ENCODE measurements around the gene TMEM147. TPM values are rescaled to one million over a fixed set of nuclear protein-coding genes. Genes with fewer than 3 reads are reported as not detected.

Gene TMEM147
- total and polyA plus RNA-seq, 10 of the 15 experiments (the other 5 are each of a cell fraction or from before 2014, with no cell fraction given), result 53.4 to 145 (median 79.3) TPM

DNA sequence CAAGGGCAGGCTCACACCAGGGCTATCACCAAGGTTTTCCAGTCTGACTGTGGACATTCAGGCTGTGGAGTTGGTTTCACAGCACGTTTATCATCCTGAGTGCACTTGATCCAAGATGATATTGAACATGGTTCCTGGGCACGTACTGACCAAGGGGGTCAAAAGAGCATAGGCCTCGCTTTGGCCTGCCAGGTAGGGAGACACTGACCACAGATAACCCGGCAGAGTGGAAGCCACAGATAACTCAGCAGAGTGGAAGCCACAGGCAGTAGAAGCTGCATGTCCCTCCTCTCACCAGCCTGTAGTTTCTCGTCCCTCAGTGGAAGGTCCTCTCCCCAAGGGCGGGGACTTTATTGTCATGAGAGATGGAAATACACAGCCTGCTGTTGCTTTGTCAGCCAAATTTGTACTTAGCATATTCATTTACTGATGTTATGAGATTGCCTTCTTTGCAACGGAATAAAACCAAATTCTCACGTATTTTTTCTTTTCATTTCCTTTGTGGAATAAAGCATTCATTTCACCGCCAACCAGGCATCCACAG, 46.4 kb upstream of the TMEM147 start:
- FAIRE-seq (no peak), ATAC-seq (no peak), DNase-seq (ENCODE audit: low read depth, low spot score) (no peak)
- Histone ChIP-seq H3K27ac (ENCODE audit: control insufficient read depth, insufficient read depth) (no peak overlapping the region), H3K4me2 (ENCODE audit: control insufficient read depth, insufficient read depth) (no peak overlapping the region), H4K20me1 (ENCODE audit: control insufficient read depth, insufficient read depth) (no peaks in the 10 kb centered on the region), H3K4me3 (no peak overlapping the region), H3K36me3 (ENCODE audit: control insufficient read depth in 2 of 2, insufficient read depth in 2 of 2, low read length in 1 of 2) (no peaks in the 10 kb centered on the region), H3K9me3 (replicated peaks; ENCODE audit: control insufficient read depth, insufficient read depth, low read length) (no peaks in the 10 kb centered on the region), H3K79me2 (ENCODE audit: control insufficient read depth, insufficient read depth, low read length) (no peaks in the 10 kb centered on the region), H3K9ac (ENCODE audit: control insufficient read depth, insufficient read depth, low read length) (no peak overlapping the region), H2AFZ (ENCODE audit: control insufficient read depth, low read depth, low read length) (no peak overlapping the region), H3K4me1 (ENCODE audit: control insufficient read depth, insufficient read depth, low read length) (peaks cover 13% of the 10 kb centered on the region), H3K27me3 (replicated peaks in 1 of 2; ENCODE audit: control insufficient read depth in 2 of 2, insufficient read depth in 2 of 2, low read length in 1 of 2) (no peaks in the 10 kb centered on the region)
- SMC1A ChIA-PET (ENCODE audit: uncharacterized antibody, unreplicated experiment), result no interaction called here
- TF ChIP-seq FOXM1 (IDR thresholded peaks at IDR 0.05; ENCODE audit: low read depth, low read length) (no peak), ZNF622 (IDR thresholded peaks at IDR 0.05) (no peak), TAF1 (IDR thresholded peaks at IDR 0.05; ENCODE audit: borderline replicate concordance, low read depth, low read length) (no peak), RB1 (IDR thresholded peaks at IDR 0.05; ENCODE audit: borderline replicate concordance) (no peak), ZBTB11 (CRISPR knock-in tag; IDR thresholded peaks at IDR 0.05) (no peak), MYC (IDR thresholded peaks at IDR 0.05; ENCODE audit: insufficient read depth, insufficient read length, insufficient replicate concordance, low read length, severe bottlenecking) (no peak), TCF12 (IDR thresholded peaks at IDR 0.05; ENCODE audit: low read depth, low read length) (no peak), NFXL1 (IDR thresholded peaks at IDR 0.05; ENCODE audit: borderline replicate concordance) (no peak), RFX5 (IDR thresholded peaks at IDR 0.05; ENCODE audit: low read depth, low read length) (no peak), EZH2 (IDR thresholded peaks at IDR 0.05; ENCODE audit: borderline replicate concordance, control insufficient read depth, low read depth, low read length) (no peak), BRCA1 (IDR thresholded peaks at IDR 0.05; ENCODE audit: low read depth, low read length) (no peak)
- TF ChIP-seq, protein P1, sequence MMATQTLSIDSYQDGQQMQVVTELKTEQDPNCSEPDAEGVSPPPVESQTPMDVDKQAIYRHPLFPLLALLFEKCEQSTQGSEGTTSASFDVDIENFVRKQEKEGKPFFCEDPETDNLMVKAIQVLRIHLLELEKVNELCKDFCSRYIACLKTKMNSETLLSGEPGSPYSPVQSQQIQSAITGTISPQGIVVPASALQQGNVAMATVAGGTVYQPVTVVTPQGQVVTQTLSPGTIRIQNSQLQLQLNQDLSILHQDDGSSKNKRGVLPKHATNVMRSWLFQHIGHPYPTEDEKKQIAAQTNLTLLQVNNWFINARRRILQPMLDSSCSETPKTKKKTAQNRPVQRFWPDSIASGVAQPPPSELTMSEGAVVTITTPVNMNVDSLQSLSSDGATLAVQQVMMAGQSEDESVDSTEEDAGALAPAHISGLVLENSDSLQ (IDR thresholded peaks at IDR 0.05), result no peak
- TF ChIP-seq, protein P2, sequence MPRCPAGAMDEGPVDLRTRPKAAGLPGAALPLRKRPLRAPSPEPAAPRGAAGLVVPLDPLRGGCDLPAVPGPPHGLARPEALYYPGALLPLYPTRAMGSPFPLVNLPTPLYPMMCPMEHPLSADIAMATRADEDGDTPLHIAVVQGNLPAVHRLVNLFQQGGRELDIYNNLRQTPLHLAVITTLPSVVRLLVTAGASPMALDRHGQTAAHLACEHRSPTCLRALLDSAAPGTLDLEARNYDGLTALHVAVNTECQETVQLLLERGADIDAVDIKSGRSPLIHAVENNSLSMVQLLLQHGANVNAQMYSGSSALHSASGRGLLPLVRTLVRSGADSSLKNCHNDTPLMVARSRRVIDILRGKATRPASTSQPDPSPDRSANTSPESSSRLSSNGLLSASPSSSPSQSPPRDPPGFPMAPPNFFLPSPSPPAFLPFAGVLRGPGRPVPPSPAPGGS (IDR thresholded peaks at IDR 0.05; ENCODE audit: borderline replicate concordance, insufficient read depth, low read depth, low read length, poor library complexity, severe bottlenecking), result no peak
- intact Hi-C loops (cut with micrococcal nuclease; ENCODE audit: unreplicated experiment), result loop anchor here (10.0 kb wide), 1 partner anchor 234 kb away; the partner anchor contains the start of gene USF2
- RAD21 ChIA-PET (ENCODE audit: unreplicated experiment), result no interaction called here
- in situ Hi-C loops (cut with MboI), result no loop called here
- WGBS (ENCODE audit: insufficient coverage, insufficient replicate concordance, low lambda C conversion rate, missing lambda C conversion rate), result 28% methylated on average over 9 of the region's 9 CpGs
- CTCF ChIA-PET, result no interaction called here
- POLR2A ChIA-PET, result no interaction called here
- BruUV-seq (replicated peaks), result no TSS peak

Measured in GM12878 (cell line).